Measurements from ENCODE around the gene OSTF1. TPM values are rescaled to one million over a fixed set of nuclear protein-coding genes. Genes with fewer than 3 reads are reported as not detected.

Gene OSTF1
- total RNA-seq, 2 experiments from 2014 or later = 37.3 to 58.1 TPM

DNA sequence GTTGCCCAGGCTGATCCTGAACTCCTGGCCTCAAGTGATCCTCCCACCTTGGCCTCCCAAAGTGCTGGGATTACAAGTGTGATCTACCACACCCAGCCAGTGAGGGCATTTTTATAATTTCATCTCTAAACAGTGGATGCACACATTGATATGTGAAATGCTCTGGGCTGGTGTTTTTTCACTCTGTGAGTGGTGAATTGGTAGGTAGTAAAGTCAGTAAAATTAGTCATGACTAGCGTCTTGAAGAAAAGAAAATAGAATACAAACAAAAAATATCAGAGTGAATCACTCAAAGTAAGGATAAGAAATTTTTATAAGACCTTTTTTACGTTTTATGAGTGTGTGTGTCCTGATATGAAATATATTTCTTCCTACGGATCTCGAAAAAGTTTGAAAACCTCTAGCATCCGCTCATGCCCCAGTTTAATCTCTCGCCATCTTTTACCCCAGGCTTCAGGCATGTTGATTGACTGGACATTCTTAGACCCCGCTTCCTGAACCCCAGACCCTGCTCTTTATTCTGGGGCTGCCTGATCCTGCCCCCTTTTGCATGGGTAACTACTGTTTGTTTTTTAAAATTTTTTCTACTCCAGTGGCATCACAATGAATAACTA, 14.0 kb downstream of the OSTF1 start:
- Histone ChIP-seq H3K4me1 (ENCODE audit: insufficient read depth, low read length, poor library complexity, severe bottlenecking) (no peaks in the 10 kb centered on the region), H3K4me3 (ENCODE audit: low read depth, low read length, poor library complexity, severe bottlenecking) (no peak overlapping the region), H4K20me1 (ENCODE audit: insufficient read depth, low read length) (0 out of 2 replicates have a peak, but pooled peaks cover 8% of the 10 kb centered on the region), H3K4me2 (ENCODE audit: low read length) (no peak overlapping the region), H3K79me2 (ENCODE audit: insufficient read depth, low read depth, low read length) (peaks cover 13% of the 10 kb centered on the region; the same call in 1 of the 2 replicates), H3K9me3 (ENCODE audit: low read length) (no peaks in the 10 kb centered on the region), H3K9me2 (ENCODE audit: insufficient read depth, low read length) (no peaks in the 10 kb centered on the region), H3K36me3 (ENCODE audit: insufficient read depth, low read length) (peaks cover 6% of the 10 kb centered on the region; the same call in 1 of the 2 replicates), H3K27ac (ENCODE audit: low read depth, low read length, poor library complexity, severe bottlenecking) (no peak overlapping the region), H2AFZ (ENCODE audit: low read length) (no peak overlapping the region)
- CTCF ChIA-PET (ENCODE audit: unreplicated experiment) = no interaction called here
- BruUV-seq (replicated peaks) = no TSS peak
- no peak for TF ChIP-seq EZH2phosphoT487 (IDR thresholded peaks at IDR 0.05; ENCODE audit: borderline replicate concordance, low read depth, low read length)
- TF ChIP-seq, protein P1, sequence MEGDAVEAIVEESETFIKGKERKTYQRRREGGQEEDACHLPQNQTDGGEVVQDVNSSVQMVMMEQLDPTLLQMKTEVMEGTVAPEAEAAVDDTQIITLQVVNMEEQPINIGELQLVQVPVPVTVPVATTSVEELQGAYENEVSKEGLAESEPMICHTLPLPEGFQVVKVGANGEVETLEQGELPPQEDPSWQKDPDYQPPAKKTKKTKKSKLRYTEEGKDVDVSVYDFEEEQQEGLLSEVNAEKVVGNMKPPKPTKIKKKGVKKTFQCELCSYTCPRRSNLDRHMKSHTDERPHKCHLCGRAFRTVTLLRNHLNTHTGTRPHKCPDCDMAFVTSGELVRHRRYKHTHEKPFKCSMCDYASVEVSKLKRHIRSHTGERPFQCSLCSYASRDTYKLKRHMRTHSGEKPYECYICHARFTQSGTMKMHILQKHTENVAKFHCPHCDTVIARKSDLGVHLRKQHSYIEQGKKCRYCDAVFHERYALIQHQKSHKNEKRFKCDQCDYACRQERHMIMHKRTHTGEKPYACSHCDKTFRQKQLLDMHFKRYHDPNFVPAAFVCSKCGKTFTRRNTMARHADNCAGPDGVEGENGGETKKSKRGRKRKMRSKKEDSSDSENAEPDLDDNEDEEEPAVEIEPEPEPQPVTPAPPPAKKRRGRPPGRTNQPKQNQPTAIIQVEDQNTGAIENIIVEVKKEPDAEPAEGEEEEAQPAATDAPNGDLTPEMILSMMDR (conservative IDR thresholded peaks at IDR 0.05; ENCODE audit: low read length) = no peak
- POLR2A ChIA-PET = interaction anchor here (1.5 kb wide), 1 partner anchor 11 kb away, joined by 4 read pairs; no protein-coding TSS in a partner anchor
- intact Hi-C loops (cut with micrococcal nuclease; ENCODE audit: unreplicated experiment) = no loop called here
- no peak for DNase-seq (ENCODE audit: low spot score)

DNA sequence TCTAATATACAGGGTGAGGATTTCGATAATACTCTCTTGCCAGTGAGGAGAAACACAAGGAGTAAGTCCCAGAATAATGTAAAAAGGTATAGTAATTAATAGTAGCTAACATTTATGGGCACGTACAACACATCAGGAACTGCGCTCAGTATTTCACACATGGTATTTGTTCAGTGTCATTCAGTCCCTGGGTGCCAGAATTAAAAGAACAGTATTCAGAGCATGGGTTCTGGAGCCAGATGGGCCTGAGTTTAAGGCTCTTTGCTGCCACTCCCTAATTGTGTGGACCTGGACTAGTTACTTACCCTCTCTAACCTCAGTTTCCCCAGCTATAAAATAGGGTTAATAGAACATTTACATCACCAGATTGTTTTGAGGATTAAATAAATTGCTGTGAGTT, 16.3 kb downstream of the OSTF1 start:
- ChIA-PET POLR2A (interaction anchor here (2.4 kb wide), 1 partner anchor 12 kb away, joined by 9 read pairs; no protein-coding TSS in a partner anchor), CTCF (ENCODE audit: unreplicated experiment) (no interaction called here)
- H3K9me2 ChIP-seq (ENCODE audit: insufficient read depth, low read length) = no peaks in the 10 kb centered on the region
- intact Hi-C loops (cut with micrococcal nuclease; ENCODE audit: unreplicated experiment) = no loop called here
- peaks cover 6% of the 10 kb centered on the region; the same call in 1 of the 2 replicates for H3K36me3 ChIP-seq (ENCODE audit: insufficient read depth, low read length)
- DNase-seq (ENCODE audit: low spot score) = no peak
- no peak overlapping the region for H2AFZ ChIP-seq (ENCODE audit: low read length)
- no TSS peak for BruUV-seq (replicated peaks)
- TF ChIP-seq, protein P1 (conservative IDR thresholded peaks at IDR 0.05; ENCODE audit: low read length) = no peak
- no peak for TF ChIP-seq EZH2phosphoT487 (IDR thresholded peaks at IDR 0.05; ENCODE audit: borderline replicate concordance, low read depth, low read length)
- H3K4me1 ChIP-seq (ENCODE audit: insufficient read depth, low read length, poor library complexity, severe bottlenecking) = no peaks in the 10 kb centered on the region
- 0 out of 2 replicates have a peak, but pooled peaks cover 10% of the 10 kb centered on the region for H4K20me1 ChIP-seq (ENCODE audit: insufficient read depth, low read length)
- peaks cover 5% of the 10 kb centered on the region; the same call in 1 of the 2 replicates for H3K79me2 ChIP-seq (ENCODE audit: insufficient read depth, low read depth, low read length)
- no peak overlapping the region for H3K4me2 ChIP-seq (ENCODE audit: low read length)
- no peak overlapping the region for H3K27ac ChIP-seq (ENCODE audit: low read depth, low read length, poor library complexity, severe bottlenecking)
- H3K4me3 ChIP-seq (ENCODE audit: low read depth, low read length, poor library complexity, severe bottlenecking) = no peak overlapping the region
- H3K9me3 ChIP-seq (ENCODE audit: low read length) = no peaks in the 10 kb centered on the region

DNA sequence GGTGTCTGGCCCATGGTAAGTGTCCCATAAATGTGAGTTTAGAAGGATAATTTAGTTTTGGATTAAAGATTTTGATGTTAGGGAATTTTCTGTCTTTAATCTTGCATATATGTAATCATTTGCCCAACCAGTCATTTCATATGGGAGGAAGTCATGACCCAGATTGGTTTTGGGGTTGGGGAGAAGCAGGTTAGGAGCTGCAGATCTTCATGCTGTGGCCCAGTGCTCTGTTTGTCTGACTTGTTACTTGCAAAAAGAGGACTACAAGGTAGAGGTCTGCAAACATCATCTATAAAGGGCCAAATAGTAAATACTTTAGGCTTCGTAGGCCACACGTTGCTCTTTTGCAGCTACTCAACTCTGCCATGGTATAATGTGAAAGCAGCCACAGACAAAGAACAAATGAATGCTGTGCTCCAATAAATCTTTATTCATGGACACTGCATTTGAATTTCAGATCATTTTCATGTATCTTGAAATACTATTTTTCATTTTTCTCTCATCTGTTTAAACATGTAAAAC, 16.8 kb downstream of the OSTF1 start:
- intact Hi-C loops (cut with micrococcal nuclease; ENCODE audit: unreplicated experiment) = no loop called here
- peaks cover 6% of the 10 kb centered on the region; the same call in 1 of the 2 replicates for H3K36me3 ChIP-seq (ENCODE audit: insufficient read depth, low read length)
- ChIA-PET POLR2A (interaction anchor here (2.4 kb wide), 1 partner anchor 13 kb away, joined by 9 read pairs; no protein-coding TSS in a partner anchor), CTCF (ENCODE audit: unreplicated experiment) (no interaction called here)
- H3K4me1 ChIP-seq (ENCODE audit: insufficient read depth, low read length, poor library complexity, severe bottlenecking) = no peaks in the 10 kb centered on the region
- no peak for TF ChIP-seq EZH2phosphoT487 (IDR thresholded peaks at IDR 0.05; ENCODE audit: borderline replicate concordance, low read depth, low read length)
- TF ChIP-seq, protein P1 (conservative IDR thresholded peaks at IDR 0.05; ENCODE audit: low read length) = no peak
- no peak overlapping the region for H3K4me2 ChIP-seq (ENCODE audit: low read length)
- BruUV-seq (replicated peaks) = no TSS peak
- 0 out of 2 replicates have a peak, but pooled peaks cover 11% of the 10 kb centered on the region for H4K20me1 ChIP-seq (ENCODE audit: insufficient read depth, low read length)
- DNase-seq (ENCODE audit: low spot score) = no peak
- H2AFZ ChIP-seq (ENCODE audit: low read length) = no peak overlapping the region
- no peak overlapping the region for H3K27ac ChIP-seq (ENCODE audit: low read depth, low read length, poor library complexity, severe bottlenecking)
- no peaks in the 10 kb centered on the region for H3K9me3 ChIP-seq (ENCODE audit: low read length)
- H3K4me3 ChIP-seq (ENCODE audit: low read depth, low read length, poor library complexity, severe bottlenecking) = no peak overlapping the region
- peaks cover 5% of the 10 kb centered on the region; the same call in 1 of the 2 replicates for H3K79me2 ChIP-seq (ENCODE audit: insufficient read depth, low read depth, low read length)
- no peaks in the 10 kb centered on the region for H3K9me2 ChIP-seq (ENCODE audit: insufficient read depth, low read length)

Measured in OCI-LY7 (cell line).